Middle frontal gyrus (tissue), 1 donor: ENCODE data around the gene VWA3A.
"Not testable (repeated sequence)": the region's sequence is repeated elsewhere in the genome, so short reads cannot be mapped to it uniquely, and the experiment has no call there.

ENCODE experiments used
- DNase-seq: peaks from one replicate; pipeline ENCODE4 v3.0.0-alpha.2; 2015; ENCODE audit warnings: low spot score; ENCODE audit errors: extremely low spot score

The VWA3A gene

GRCh38 chr16:22092143-22092933 is at the start of gene VWA3A:
Gene VWA3A, plus strand, starts transcription at chr16:22092541. Its CDS starts 97 bp downstream, at chr16:22092638.
- no peak for DNase-seq

- DNase-seq = not testable (repeated sequence)
Measured at GRCh38 chr16:22043882-22044281, 48.5 kb upstream of the VWA3A start.

- not testable (repeated sequence) for DNase-seq
Measured at GRCh38 chr16:22045888-22046287, 46.5 kb upstream of the VWA3A start.

- no peak for DNase-seq
Measured at GRCh38 chr16:22050963-22051362, 41.4 kb upstream of the VWA3A start.

GRCh38 chr16:22052980-22053379 is 39.4 kb upstream of the VWA3A start:
- DNase-seq = no peak

GRCh38 chr16:22053921-22054341 is 38.4 kb upstream of the VWA3A start:
- DNase-seq = no peak

- no peak for DNase-seq
Measured at GRCh38 chr16:22054847-22055590, 37.3 kb upstream of the VWA3A start.

- DNase-seq = no peak
Measured at GRCh38 chr16:22055881-22056280, 36.5 kb upstream of the VWA3A start.

GRCh38 chr16:22063888-22064467 is 28.4 kb upstream of the VWA3A start:
- DNase-seq = no peak

- no peak for DNase-seq
Measured at GRCh38 chr16:22065252-22065651, 27.1 kb upstream of the VWA3A start.

- DNase-seq = no peak
Measured at GRCh38 chr16:22070361-22071330, 21.7 kb upstream of the VWA3A start.

- no peak for DNase-seq
Measured at GRCh38 chr16:22071331-22071910, 20.9 kb upstream of the VWA3A start.

GRCh38 chr16:22073350-22073749 is 19.0 kb upstream of the VWA3A start:
- no peak for DNase-seq

- DNase-seq = no peak
Measured at GRCh38 chr16:22075043-22075757, 17.1 kb upstream of the VWA3A start.

- peak; percentile 26 for DNase-seq
Measured at GRCh38 chr16:22075776-22076175, 16.6 kb upstream of the VWA3A start.

GRCh38 chr16:22077700-22078313 is 14.5 kb upstream of the VWA3A start:
- DNase-seq = no peak

- DNase-seq = no peak
Measured at GRCh38 chr16:22078656-22079055, 13.7 kb upstream of the VWA3A start.

- DNase-seq = no peak
Measured at GRCh38 chr16:22081050-22081449, 11.3 kb upstream of the VWA3A start.

GRCh38 chr16:22086440-22086839 is 5.9 kb upstream of the VWA3A start:
- DNase-seq = no peak

GRCh38 chr16:22088642-22089041 is 3.7 kb upstream of the VWA3A start:
- peak; percentile 15 for DNase-seq
